Fibroblast of mammary gland (primary cell): ENCODE data around the gene SYNM.

Experiments used
- DNase-seq: peaks from one replicate; pipeline ENCODE4 v3.0.0-alpha.2; 2010; ENCODE audit warnings: low read depth
- H3K4me3 ChIP-seq: 2 replicates; pipeline ENCODE4 v1.5.1; 2011; ENCODE audit warnings: low read depth, mild to moderate bottlenecking, low read length, moderate library complexity; ENCODE audit not compliant: control insufficient read depth
- CTCF ChIP-seq: conservative IDR thresholded peaks from 2 replicates; pipeline ENCODE4 v1.5.1; 2011; ENCODE audit warnings: low read depth, low read length, inconsistent platforms; ENCODE audit not compliant: control insufficient read depth, insufficient read depth

The SYNM gene

DNA sequence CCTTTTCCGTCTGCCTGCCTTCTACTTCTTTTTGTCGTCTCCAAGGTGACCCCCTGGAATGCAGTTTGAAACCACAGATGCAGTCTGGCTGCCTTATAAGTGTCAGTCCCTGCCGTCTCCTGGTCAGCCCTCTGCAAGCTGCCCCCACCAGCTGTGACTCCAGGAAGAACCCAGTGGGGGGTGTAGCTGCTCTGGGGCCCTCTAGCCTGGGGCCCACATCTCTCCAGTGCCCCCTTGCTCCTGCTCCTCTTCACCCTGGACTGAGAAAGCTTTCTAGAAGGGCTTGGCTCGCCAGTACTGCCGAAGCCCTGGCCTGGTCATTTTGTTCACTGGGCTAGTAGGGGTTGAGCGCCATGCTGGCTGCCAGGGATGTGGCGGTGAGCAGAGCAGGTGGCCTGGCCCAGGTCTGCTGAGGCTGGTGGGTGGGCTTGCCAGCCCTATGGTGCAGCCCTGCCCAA, 21.3 kb downstream of the SYNM start:
- TF ChIP-seq CTCF, result no peak
- no peak for DNase-seq
- no peak overlapping the region for H3K4me3 ChIP-seq

GRCh38 chr15:99126930-99127329, 22.1 kb downstream of the SYNM start:
- no peak overlapping the region for H3K4me3 ChIP-seq
- DNase-seq, result no peak
- TF ChIP-seq CTCF, result no peak

DNA sequence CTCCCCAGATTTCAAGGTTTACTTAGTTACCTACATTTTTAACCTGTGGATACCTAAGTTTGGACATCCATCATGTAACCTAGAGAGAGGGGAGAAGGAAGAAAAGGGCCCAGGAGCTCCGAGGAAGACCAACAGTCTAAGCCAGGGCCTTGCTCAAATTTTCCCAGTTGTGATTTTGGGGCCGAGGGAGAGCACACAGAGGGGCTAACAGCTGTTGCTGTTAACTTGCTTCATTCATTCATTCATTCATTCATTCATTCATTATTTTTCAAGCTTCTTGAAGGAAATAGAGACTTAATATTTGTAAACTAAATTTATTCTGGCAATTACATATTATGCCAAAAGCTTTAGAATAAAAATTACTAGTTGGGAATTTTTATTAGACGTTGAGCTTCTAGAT, 22.9 kb downstream of the SYNM start:
- TF ChIP-seq CTCF, result no peak
- no peak for DNase-seq

DNA sequence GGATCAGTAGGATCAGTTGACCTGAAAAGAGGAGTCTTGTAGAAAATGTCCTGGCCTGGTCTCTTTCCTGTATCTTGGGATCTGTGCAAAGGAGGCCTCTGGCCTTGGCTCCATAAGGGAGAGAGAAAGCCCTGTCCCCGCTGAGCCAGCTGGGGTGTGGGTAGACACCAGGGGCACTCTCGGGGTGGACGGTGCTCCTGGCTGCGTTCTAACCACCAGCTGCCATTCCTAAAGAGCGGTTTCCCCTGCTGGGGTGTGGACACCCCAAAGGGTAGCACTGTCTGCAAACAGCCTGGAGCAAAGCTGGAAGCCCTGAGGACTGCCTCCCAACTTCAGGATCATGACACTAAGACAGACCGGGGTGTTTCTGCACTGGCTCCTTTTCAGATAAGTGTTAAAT, 23.5 kb downstream of the SYNM start:
- no peak for TF ChIP-seq CTCF
- no peak for DNase-seq
- no peak overlapping the region for H3K4me3 ChIP-seq

More for the DNA sequence above, 22.9 kb downstream of the SYNM start:
- no peak overlapping the region for H3K4me3 ChIP-seq

DNA sequence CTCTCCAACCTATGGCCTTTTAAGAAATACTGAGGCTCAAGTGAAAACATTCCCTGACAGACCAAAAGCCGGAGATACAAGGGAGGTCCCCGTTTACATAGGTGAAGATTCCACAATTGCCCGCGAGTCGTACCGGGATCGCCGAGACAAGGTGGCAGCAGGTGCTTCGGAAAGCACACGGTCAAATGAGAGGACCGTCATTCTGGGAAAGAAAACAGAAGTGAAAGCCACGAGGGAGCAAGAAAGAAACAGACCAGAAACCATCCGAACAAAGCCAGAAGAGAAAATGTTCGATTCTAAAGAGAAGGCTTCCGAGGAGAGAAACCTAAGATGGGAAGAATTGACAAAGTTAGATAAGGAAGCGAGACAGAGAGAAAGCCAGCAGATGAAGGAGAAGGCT, 24.8 kb downstream of the SYNM start:
- TF ChIP-seq CTCF, result no peak
- H3K4me3 ChIP-seq, result no peak overlapping the region
- no peak for DNase-seq

DNA sequence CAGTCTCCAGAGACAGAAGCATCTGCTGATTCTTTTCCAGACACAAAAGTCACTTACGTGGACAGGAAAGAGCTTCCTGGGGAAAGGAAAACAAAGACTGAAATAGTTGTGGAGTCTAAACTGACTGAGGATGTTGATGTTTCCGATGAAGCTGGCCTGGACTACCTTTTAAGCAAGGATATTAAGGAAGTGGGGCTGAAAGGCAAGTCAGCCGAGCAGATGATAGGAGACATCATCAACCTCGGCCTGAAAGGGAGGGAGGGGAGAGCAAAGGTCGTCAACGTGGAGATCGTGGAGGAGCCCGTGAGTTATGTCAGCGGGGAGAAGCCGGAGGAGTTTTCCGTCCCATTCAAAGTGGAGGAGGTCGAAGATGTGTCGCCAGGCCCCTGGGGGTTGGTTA, 25.4 kb downstream of the SYNM start:
- H3K4me3 ChIP-seq, result no peak overlapping the region
- DNase-seq, result no peak

More for the DNA sequence above, 25.4 kb downstream of the SYNM start:
- TF ChIP-seq CTCF, result no peak
